ENCODE data around the gene MAML3.

The MAML3 gene

GRCh38 chr4:139685180-139685579, 468.8 kb downstream of the MAML3 start:
- no peak for DNase-seq (ENCODE audit: low read depth)

- no peak for DNase-seq (ENCODE audit: low read depth)
Observed at GRCh38 chr4:139684351-139684750, 469.6 kb downstream of the MAML3 start.

- no peak for DNase-seq (ENCODE audit: low read depth)
Observed at GRCh38 chr4:139682741-139683151, 471.2 kb downstream of the MAML3 start.

- DNase-seq (ENCODE audit: low read depth): no peak
Observed at GRCh38 chr4:139682309-139682708, 471.7 kb downstream of the MAML3 start.

- DNase-seq (ENCODE audit: low read depth): no peak
Observed at GRCh38 chr4:139676913-139677585, 476.9 kb downstream of the MAML3 start.

- no peak for DNase-seq (ENCODE audit: low read depth)
Observed at GRCh38 chr4:139676365-139676764, 477.6 kb downstream of the MAML3 start.

- DNase-seq (ENCODE audit: low read depth): no peak
Observed at GRCh38 chr4:139675651-139676050, 478.3 kb downstream of the MAML3 start.

GRCh38 chr4:139674875-139675550, 479.0 kb downstream of the MAML3 start:
- DNase-seq (ENCODE audit: low read depth): no peak

- no peak for DNase-seq (ENCODE audit: low read depth)
Observed at GRCh38 chr4:139672732-139673131, 481.3 kb downstream of the MAML3 start.

GRCh38 chr4:139672215-139672614, 481.8 kb downstream of the MAML3 start:
- DNase-seq (ENCODE audit: low read depth): no peak

- no peak for DNase-seq (ENCODE audit: low read depth)
Observed at GRCh38 chr4:139670775-139671174, 483.2 kb downstream of the MAML3 start.

GRCh38 chr4:139669890-139670289, 484.1 kb downstream of the MAML3 start:
- no peak for DNase-seq (ENCODE audit: low read depth)

GRCh38 chr4:139669335-139669734, 484.6 kb downstream of the MAML3 start:
- DNase-seq (ENCODE audit: low read depth): no peak

GRCh38 chr4:139668658-139669201, 485.3 kb downstream of the MAML3 start:
- no peak for DNase-seq (ENCODE audit: low read depth)

GRCh38 chr4:139668036-139668435, 485.9 kb downstream of the MAML3 start:
- no peak for DNase-seq (ENCODE audit: low read depth)
